Stimulated activated CD4-positive, alpha-beta T cell treated with anti-CD3 and anti-CD28 coated beads, TNF-alpha, amount 100 ng/mL, for 24 hours (primary cell): Measurements from ENCODE around the gene TAF7L.
"Not testable (repeated sequence)": the region's sequence is repeated elsewhere in the genome, so short reads cannot be mapped to it uniquely, and the experiment has no call there.

Experiments used
- DNase-seq, 3 experiments: peaks; one replicate each; pipeline ENCODE4 v3.0.0-alpha.2; 2020; ENCODE audit warnings: low read depth in 3 of 3

TAF7L gene

GRCh38 chrX:101290957-101291603 is at the start of gene TAF7L:
TSS of gene TAF7L (minus strand) at chrX:101291334. CDS start at chrX:101287543, 3,791 bp downstream.
- DNase-seq: no peak

- DNase-seq: no peak
Observed at GRCh38 chrX:101337776-101338271, 46.7 kb upstream of the TAF7L start.

GRCh38 chrX:101334310-101334709 is 43.2 kb upstream of the TAF7L start:
- DNase-seq: not testable (repeated sequence)

- DNase-seq: not testable (repeated sequence)
Observed at GRCh38 chrX:101326600-101326999, 35.5 kb upstream of the TAF7L start.

GRCh38 chrX:101303790-101304189 is 12.7 kb upstream of the TAF7L start:
- no peak for DNase-seq

GRCh38 chrX:101295603-101296002 is 4.5 kb upstream of the TAF7L start:
- DNase-seq: not testable (repeated sequence)

- DNase-seq: no peak
Observed at GRCh38 chrX:101287402-101287801, 3.7 kb downstream of the TAF7L start.

- DNase-seq: no peak
Observed at GRCh38 chrX:101276238-101276637, 14.9 kb downstream of the TAF7L start.

GRCh38 chrX:101274198-101274597 is 16.9 kb downstream of the TAF7L start:
- no peak for DNase-seq

- no peak for DNase-seq
Observed at GRCh38 chrX:101265869-101266428, 25.2 kb downstream of the TAF7L start.

- no peak for DNase-seq
Observed at GRCh38 chrX:101263766-101264165, 27.4 kb downstream of the TAF7L start.

- no peak for DNase-seq
Observed at GRCh38 chrX:101262590-101262989, 28.5 kb downstream of the TAF7L start.

GRCh38 chrX:101260435-101260834 is 30.7 kb downstream of the TAF7L start:
- DNase-seq: no peak

GRCh38 chrX:101258259-101258581 is 32.9 kb downstream of the TAF7L start:
- no peak for DNase-seq

- no peak for DNase-seq
Observed at GRCh38 chrX:101257448-101258258, 33.5 kb downstream of the TAF7L start.

- no peak for DNase-seq
Observed at GRCh38 chrX:101252634-101253033, 38.5 kb downstream of the TAF7L start.

GRCh38 chrX:101241531-101241930 is 49.6 kb downstream of the TAF7L start:
- DNase-seq: no peak

- no peak for DNase-seq
Observed at GRCh38 chrX:101237041-101237440, 54.1 kb downstream of the TAF7L start.

GRCh38 chrX:101232316-101232715 is 58.8 kb downstream of the TAF7L start:
- no peak for DNase-seq

GRCh38 chrX:101231080-101231479 is 60.1 kb downstream of the TAF7L start:
- no peak for DNase-seq

- DNase-seq: no peak
Observed at GRCh38 chrX:101230636-101231035, 60.5 kb downstream of the TAF7L start.

- DNase-seq: no peak
Observed at GRCh38 chrX:101229170-101229569, 62.0 kb downstream of the TAF7L start.

- no peak for DNase-seq
Observed at GRCh38 chrX:101223226-101223625, 67.9 kb downstream of the TAF7L start.
